Panc1 (cell line): ENCODE results near the gene TFEB. TPM values are rescaled to one million over a fixed set of nuclear protein-coding genes. Genes with fewer than 3 reads are reported as not detected.

ENCODE experiments used
- ATAC-seq: fragments of 200-7000 bp; cut with Tn5 transposase; 2 replicates; pipeline ENCODE4 v1.9.1; 2020; ENCODE audit warnings: mild to moderate bottlenecking, moderate library complexity
- BruUV-seq: library from RNA; stranded (reverse); fragments of 400-500 nt; replicated peaks from 2 replicates; lab custom pipeline; 2021; lab: Mats Ljungman, UMichigan
- CTCF ChIA-PET: fragments of 300-600 bp; sonication (Branson Sonifier 250); formaldehyde crosslinking; loops from one replicate; lab custom pipeline; 2022; ENCODE audit warnings: antibody characterized with exemption; lab: Charles Lee
- POLR2A ChIA-PET: fragments of 300-600 bp; sonication (Branson Sonifier 250); formaldehyde crosslinking; loops from one replicate; lab custom pipeline; 2022; ENCODE audit warnings: antibody characterized with exemption; lab: Charles Lee
- DNase-seq: peaks from one replicate; pipeline ENCODE4 v3.0.0-alpha.2; 2010; ENCODE audit warnings: low read depth, low spot score
- H3K27ac ChIP-seq: 2 replicates; pipeline ENCODE4 v1.5.1; 2011; ENCODE audit warnings: mild to moderate bottlenecking, low read length, inconsistent platforms
- H3K27me3 ChIP-seq: fragments of 200-500 bp; sonication (Bioruptor generic); 2 replicates; pipeline ENCODE4 v1.6.0; 2014; ENCODE audit warnings: low read length, inconsistent platforms; ENCODE audit not compliant: control insufficient read depth, insufficient read depth
- H3K36me3 ChIP-seq: fragments of 200-500 bp; sonication (Bioruptor generic); 2 replicates; pipeline ENCODE4 v1.5.1; 2014; ENCODE audit warnings: inconsistent platforms, mild to moderate bottlenecking, low read length, moderate library complexity; ENCODE audit not compliant: control insufficient read depth, insufficient read depth
- H3K4me1 ChIP-seq: 2 replicates; pipeline ENCODE4 v1.5.1; 2011; ENCODE audit warnings: inconsistent platforms, mild to moderate bottlenecking, low read length, moderate library complexity; ENCODE audit not compliant: control insufficient read depth, insufficient read depth
- H3K4me3 ChIP-seq, 2 experiments: 2 replicates each; pipeline ENCODE4 v1.5.1; 2011 to 2012; ENCODE audit warnings: low read depth in 2 of 2, low read length in 2 of 2, mild to moderate bottlenecking in 2 of 2, inconsistent platforms in 1 of 2, moderate library complexity in 1 of 2
- H3K9me3 ChIP-seq: fragments of 200-500 bp; sonication (Bioruptor generic); 2 replicates; pipeline ENCODE4 v1.5.1; 2014; ENCODE audit warnings: low read depth, mild to moderate bottlenecking, inconsistent platforms, low read length, moderate library complexity; ENCODE audit not compliant: control insufficient read depth, insufficient read depth
- CTCF ChIP-seq: fragments of 450-650 bp; IDR thresholded peaks from 2 replicates; pipeline ENCODE4 v1.5.1; 2017; ENCODE audit warnings: mild to moderate bottlenecking
- POLR2AphosphoS5 ChIP-seq: IDR thresholded peaks from 2 replicates; pipeline ENCODE4 v1.6.1; 2012; ENCODE audit warnings: mild to moderate bottlenecking, low read depth, low read length, moderate library complexity
- SIN3A ChIP-seq: IDR thresholded peaks from 2 replicates; pipeline ENCODE4 v1.6.1; 2012; ENCODE audit warnings: low read depth, mild to moderate bottlenecking, low read length, moderate library complexity, borderline replicate concordance; ENCODE audit not compliant: insufficient read depth
- TCF7L2 ChIP-seq: IDR thresholded peaks from 2 replicates; pipeline ENCODE4 v1.6.1; 2011; ENCODE audit warnings: mild to moderate bottlenecking, low read depth, low read length, inconsistent platforms
- in situ Hi-C: cut with HindIII; loops from 2 replicates; pipeline ENCODE4 v1.10.0; 2016; ENCODE audit warnings: low sequenced_read_pairs, low pct_unique_long_range_greater_than_20kb
- intact Hi-C: fragments of 100-400 bp; cut with micrococcal nuclease; formaldehyde crosslinking; loops from one replicate; pipeline ENCODE4 v1.10.0; 2022; ENCODE audit not compliant: unreplicated experiment
- total RNA-seq: library from RNA; stranded (reverse); gene quantifications from one replicate; pipeline ENCODE4 v1.2.1, GENCODE V29; 2021; ENCODE audit not compliant: unreplicated experiment
- TF ChIP-seq, protein P1 (sequence below), 2 experiments: IDR thresholded peaks; 2 replicates each; pipeline ENCODE4 v1.6.1; 2011 to 2012; ENCODE audit warnings: low read depth in 2 of 2, control low read depth in 1 of 2, low read length in 1 of 2, mild to moderate bottlenecking in 1 of 2, moderate library complexity in 1 of 2; ENCODE audit not compliant: insufficient read depth in 1 of 2

Gene TFEB
- total RNA-seq, 1 experiment from 2014 or later = 13.3 TPM

- H3K4me1 ChIP-seq = peaks cover 14% of the 10 kb centered on the region
- intact Hi-C loops (loop anchor here (10.0 kb wide), 1 partner anchor 53 kb away; the partner anchor contains the start of genes PRICKLE4 and TOMM6), in situ Hi-C loops (no loop called here)
- H3K27ac ChIP-seq = no peak overlapping the region; the same call in 1 of the 2 replicates
- ATAC-seq (no peak), DNase-seq (no peak)
- ChIA-PET CTCF (no interaction called here), POLR2A (interaction anchor here (0.6 kb wide), 1 partner anchor 130 kb away, joined by 4 read pairs; no protein-coding TSS in a partner anchor)
- H3K4me3 ChIP-seq = no peak overlapping the region
- H3K9me3 ChIP-seq = no peaks in the 10 kb centered on the region
- no peaks in the 10 kb centered on the region; the same call in 1 of the 2 replicates for H3K36me3 ChIP-seq
- TF ChIP-seq POLR2AphosphoS5 (no peak), SIN3A (no peak), TCF7L2 (no peak), CTCF (no peak)
- TF ChIP-seq, protein P1, sequence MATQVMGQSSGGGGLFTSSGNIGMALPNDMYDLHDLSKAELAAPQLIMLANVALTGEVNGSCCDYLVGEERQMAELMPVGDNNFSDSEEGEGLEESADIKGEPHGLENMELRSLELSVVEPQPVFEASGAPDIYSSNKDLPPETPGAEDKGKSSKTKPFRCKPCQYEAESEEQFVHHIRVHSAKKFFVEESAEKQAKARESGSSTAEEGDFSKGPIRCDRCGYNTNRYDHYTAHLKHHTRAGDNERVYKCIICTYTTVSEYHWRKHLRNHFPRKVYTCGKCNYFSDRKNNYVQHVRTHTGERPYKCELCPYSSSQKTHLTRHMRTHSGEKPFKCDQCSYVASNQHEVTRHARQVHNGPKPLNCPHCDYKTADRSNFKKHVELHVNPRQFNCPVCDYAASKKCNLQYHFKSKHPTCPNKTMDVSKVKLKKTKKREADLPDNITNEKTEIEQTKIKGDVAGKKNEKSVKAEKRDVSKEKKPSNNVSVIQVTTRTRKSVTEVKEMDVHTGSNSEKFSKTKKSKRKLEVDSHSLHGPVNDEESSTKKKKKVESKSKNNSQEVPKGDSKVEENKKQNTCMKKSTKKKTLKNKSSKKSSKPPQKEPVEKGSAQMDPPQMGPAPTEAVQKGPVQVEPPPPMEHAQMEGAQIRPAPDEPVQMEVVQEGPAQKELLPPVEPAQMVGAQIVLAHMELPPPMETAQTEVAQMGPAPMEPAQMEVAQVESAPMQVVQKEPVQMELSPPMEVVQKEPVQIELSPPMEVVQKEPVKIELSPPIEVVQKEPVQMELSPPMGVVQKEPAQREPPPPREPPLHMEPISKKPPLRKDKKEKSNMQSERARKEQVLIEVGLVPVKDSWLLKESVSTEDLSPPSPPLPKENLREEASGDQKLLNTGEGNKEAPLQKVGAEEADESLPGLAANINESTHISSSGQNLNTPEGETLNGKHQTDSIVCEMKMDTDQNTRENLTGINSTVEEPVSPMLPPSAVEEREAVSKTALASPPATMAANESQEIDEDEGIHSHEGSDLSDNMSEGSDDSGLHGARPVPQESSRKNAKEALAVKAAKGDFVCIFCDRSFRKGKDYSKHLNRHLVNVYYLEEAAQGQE (IDR thresholded peaks at IDR 0.05; ENCODE audit: insufficient read depth in 1 of 2, low read depth in 2 of 2, low read length in 1 of 2) = no peak
- TSS peak; percentile 62 for BruUV-seq
- no peaks in the 10 kb centered on the region for H3K27me3 ChIP-seq
Measured at GRCh38 chr6:41732149-41732548, 3.3 kb downstream of the TFEB start.

GRCh38 chr6:41731561-41732086, 3.8 kb downstream of the TFEB start:
- intact Hi-C loops (loop anchor here (10.0 kb wide), 1 partner anchor 53 kb away; the partner anchor contains the start of genes PRICKLE4 and TOMM6), in situ Hi-C loops (no loop called here)
- no peaks in the 10 kb centered on the region; the same call in 1 of the 2 replicates for H3K36me3 ChIP-seq
- DNase-seq (no peak), ATAC-seq (no peak)
- H3K9me3 ChIP-seq = no peaks in the 10 kb centered on the region
- no peak overlapping the region for H3K27ac ChIP-seq
- H3K27me3 ChIP-seq = no peaks in the 10 kb centered on the region
- ChIA-PET CTCF (no interaction called here), POLR2A (interaction anchor here (0.6 kb wide), 1 partner anchor 129 kb away, joined by 4 read pairs; no protein-coding TSS in a partner anchor)
- BruUV-seq = no TSS peak
- peaks cover 14% of the 10 kb centered on the region for H3K4me1 ChIP-seq
- H3K4me3 ChIP-seq = no peak overlapping the region
- no peak for TF ChIP-seq SIN3A
- TF ChIP-seq, protein P1 (IDR thresholded peaks at IDR 0.05; ENCODE audit: insufficient read depth in 1 of 2, low read depth in 2 of 2, low read length in 1 of 2) = no peak
- TF ChIP-seq POLR2AphosphoS5 = no peak
- no peak for TF ChIP-seq TCF7L2
- no peak for TF ChIP-seq CTCF
